Measurements from ENCODE around the gene CD247. TPM values are rescaled to one million over a fixed set of nuclear protein-coding genes. Genes with fewer than 3 reads are reported as not detected.

Gene CD247
- total RNA-seq, 4 donors from 2014 or later, result 0.33 TPM; not detected in 3

- Histone ChIP-seq H3K9me3 (no peaks in the 10 kb centered on the region), H3K4me3 (no peak overlapping the region), H3K36me3 (no peaks in the 10 kb centered on the region), H3K4me1 (no peaks in the 10 kb centered on the region), H3K27me3 (no peaks in the 10 kb centered on the region), H3K27ac (no peak overlapping the region)
- no peak for DNase-seq
- in situ Hi-C loops (cut with MboI; ENCODE audit: low sequenced_read_pairs in 4 of 4) (no loop called here), intact Hi-C loops (cut with DNase I; ENCODE audit: low total_unique reads) (no loop called here)
- no peak for ATAC-seq
- TF ChIP-seq POLR2A (IDR thresholded peaks at IDR 0.05) (no peak), CTCF (IDR thresholded peaks at IDR 0.05 in 4 of 5, conservative IDR thresholded peaks at IDR 0.05 in 1 of 5) (no peak)
Observed at GRCh38 chr1:167453123-167453522, 65.2 kb downstream of the CD247 start.

GRCh38 chr1:167452483-167452882 lies 65.8 kb downstream of the CD247 start:
- in situ Hi-C loops (cut with MboI; ENCODE audit: low sequenced_read_pairs in 4 of 4), result no loop called here
- no peaks in the 10 kb centered on the region for H3K36me3 ChIP-seq
- TF ChIP-seq POLR2A (IDR thresholded peaks at IDR 0.05) (no peak), CTCF (IDR thresholded peaks at IDR 0.05 in 4 of 5, conservative IDR thresholded peaks at IDR 0.05 in 1 of 5) (no peak)
- no peaks in the 10 kb centered on the region for H3K9me3 ChIP-seq
- DNase-seq (no peak), ATAC-seq (no peak)
- H3K27me3 ChIP-seq, result no peaks in the 10 kb centered on the region
- intact Hi-C loops (cut with DNase I; ENCODE audit: low total_unique reads), result no loop called here
- no peak overlapping the region for H3K27ac ChIP-seq
- H3K4me1 ChIP-seq, result no peaks in the 10 kb centered on the region
- no peak overlapping the region for H3K4me3 ChIP-seq

- in situ Hi-C loops (cut with MboI; ENCODE audit: low sequenced_read_pairs in 4 of 4) (no loop called here), intact Hi-C loops (cut with DNase I; ENCODE audit: low total_unique reads) (no loop called here)
- no peaks in the 10 kb centered on the region for H3K4me1 ChIP-seq
- H3K27ac ChIP-seq, result no peak overlapping the region
- DNase-seq (no peak), ATAC-seq (no peak)
- no peaks in the 10 kb centered on the region for H3K27me3 ChIP-seq
- H3K4me3 ChIP-seq, result no peak overlapping the region
- H3K36me3 ChIP-seq, result no peaks in the 10 kb centered on the region
- TF ChIP-seq CTCF (IDR thresholded peaks at IDR 0.05 in 4 of 5, conservative IDR thresholded peaks at IDR 0.05 in 1 of 5) (no peak), POLR2A (IDR thresholded peaks at IDR 0.05) (no peak)
- no peaks in the 10 kb centered on the region for H3K9me3 ChIP-seq
Observed at GRCh38 chr1:167450843-167451242, 67.5 kb downstream of the CD247 start.

- no peaks in the 10 kb centered on the region for H3K36me3 ChIP-seq
- no peaks in the 10 kb centered on the region for H3K4me1 ChIP-seq
- ATAC-seq, result no peak
- no peak overlapping the region for H3K27ac ChIP-seq
- no peak for DNase-seq
- no peak overlapping the region for H3K4me3 ChIP-seq
- TF ChIP-seq CTCF (IDR thresholded peaks at IDR 0.05 in 4 of 5, conservative IDR thresholded peaks at IDR 0.05 in 1 of 5) (no peak), POLR2A (IDR thresholded peaks at IDR 0.05) (no peak)
- no peaks in the 10 kb centered on the region for H3K27me3 ChIP-seq
- in situ Hi-C loops (cut with MboI; ENCODE audit: low sequenced_read_pairs in 4 of 4) (loop anchor here in 3 of 4 donors (5.0 to 10.0 kb wide), 3 partner anchors 180 to 383 kb away; no protein-coding TSS in a partner anchor), intact Hi-C loops (cut with DNase I; ENCODE audit: low total_unique reads) (no loop called here)
- H3K9me3 ChIP-seq, result no peaks in the 10 kb centered on the region
Observed at GRCh38 chr1:167447521-167448136, 70.7 kb downstream of the CD247 start.

- TF ChIP-seq POLR2A (IDR thresholded peaks at IDR 0.05) (no peak), CTCF (IDR thresholded peaks at IDR 0.05 in 4 of 5, conservative IDR thresholded peaks at IDR 0.05 in 1 of 5) (no peak)
- no peaks in the 10 kb centered on the region for H3K36me3 ChIP-seq
- intact Hi-C loops (cut with DNase I; ENCODE audit: low total_unique reads) (no loop called here), in situ Hi-C loops (cut with MboI; ENCODE audit: low sequenced_read_pairs in 4 of 4) (loop anchor here in 3 of 4 donors (5.0 to 10.0 kb wide), 3 partner anchors 180 to 382 kb away; no protein-coding TSS in a partner anchor)
- no peaks in the 10 kb centered on the region for H3K27me3 ChIP-seq
- no peak overlapping the region for H3K27ac ChIP-seq
- H3K4me1 ChIP-seq, result no peaks in the 10 kb centered on the region
- ATAC-seq, result no peak
- no peaks in the 10 kb centered on the region for H3K9me3 ChIP-seq
- DNase-seq, result no peak
- no peak overlapping the region for H3K4me3 ChIP-seq
Observed at GRCh38 chr1:167446966-167447365, 71.4 kb downstream of the CD247 start.
